ENCODE measurements around the gene NUP210. TPM values are rescaled to one million over a fixed set of nuclear protein-coding genes. Genes with fewer than 3 reads are reported as not detected.

The NUP210 gene
- total RNA-seq, 4 donors from 2014 or later = 9.8 to 24.6 (median 17.7) TPM

DNA sequence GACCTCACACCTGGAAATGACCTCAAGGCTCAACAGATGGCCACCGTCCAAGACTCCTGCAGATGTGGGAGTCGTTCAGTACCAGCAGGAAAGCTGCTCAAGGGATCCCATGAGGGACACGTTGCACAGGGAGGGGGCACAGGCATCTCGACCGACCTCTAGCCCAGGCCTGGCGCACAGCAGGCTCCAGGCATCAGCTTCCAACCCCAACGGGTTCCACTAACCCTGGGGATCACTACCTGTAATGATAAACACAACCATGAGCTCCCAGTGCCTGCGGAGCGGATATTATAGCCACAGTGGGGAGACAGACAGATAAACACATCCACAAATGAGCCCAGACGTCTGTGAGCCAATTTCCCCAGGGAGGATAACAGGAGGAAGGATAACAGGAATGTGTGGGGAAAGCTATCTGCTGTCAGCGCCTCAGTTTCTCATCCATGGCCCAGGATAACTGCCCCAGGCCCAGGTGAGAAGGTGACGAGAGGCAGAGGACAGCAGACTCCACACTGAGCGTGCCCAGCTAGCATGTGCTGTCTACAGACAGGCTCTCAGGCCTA, 19.9 kb downstream of the NUP210 start:
- 79 to 80% methylated on average over 13 of the region's 13 CpGs for WGBS, 2 donors
- intact Hi-C loops (cut with DNase I) = no loop called here
- Histone ChIP-seq H3K4me1 (no peaks in the 10 kb centered on the region), H3K36me3 (no peaks in the 10 kb centered on the region), H3K27ac (no peak overlapping the region), H3K27me3 (no peaks in the 10 kb centered on the region), H3K9me3 (no peaks in the 10 kb centered on the region), H3K4me3 (replicated peaks in 1 of 3) (no peak overlapping the region)
- no peak for DNase-seq
- TF ChIP-seq, protein P1, sequence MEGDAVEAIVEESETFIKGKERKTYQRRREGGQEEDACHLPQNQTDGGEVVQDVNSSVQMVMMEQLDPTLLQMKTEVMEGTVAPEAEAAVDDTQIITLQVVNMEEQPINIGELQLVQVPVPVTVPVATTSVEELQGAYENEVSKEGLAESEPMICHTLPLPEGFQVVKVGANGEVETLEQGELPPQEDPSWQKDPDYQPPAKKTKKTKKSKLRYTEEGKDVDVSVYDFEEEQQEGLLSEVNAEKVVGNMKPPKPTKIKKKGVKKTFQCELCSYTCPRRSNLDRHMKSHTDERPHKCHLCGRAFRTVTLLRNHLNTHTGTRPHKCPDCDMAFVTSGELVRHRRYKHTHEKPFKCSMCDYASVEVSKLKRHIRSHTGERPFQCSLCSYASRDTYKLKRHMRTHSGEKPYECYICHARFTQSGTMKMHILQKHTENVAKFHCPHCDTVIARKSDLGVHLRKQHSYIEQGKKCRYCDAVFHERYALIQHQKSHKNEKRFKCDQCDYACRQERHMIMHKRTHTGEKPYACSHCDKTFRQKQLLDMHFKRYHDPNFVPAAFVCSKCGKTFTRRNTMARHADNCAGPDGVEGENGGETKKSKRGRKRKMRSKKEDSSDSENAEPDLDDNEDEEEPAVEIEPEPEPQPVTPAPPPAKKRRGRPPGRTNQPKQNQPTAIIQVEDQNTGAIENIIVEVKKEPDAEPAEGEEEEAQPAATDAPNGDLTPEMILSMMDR (IDR thresholded peaks at IDR 0.05) = no peak
- TF ChIP-seq POLR2A (IDR thresholded peaks at IDR 0.05) = no peak

DNA sequence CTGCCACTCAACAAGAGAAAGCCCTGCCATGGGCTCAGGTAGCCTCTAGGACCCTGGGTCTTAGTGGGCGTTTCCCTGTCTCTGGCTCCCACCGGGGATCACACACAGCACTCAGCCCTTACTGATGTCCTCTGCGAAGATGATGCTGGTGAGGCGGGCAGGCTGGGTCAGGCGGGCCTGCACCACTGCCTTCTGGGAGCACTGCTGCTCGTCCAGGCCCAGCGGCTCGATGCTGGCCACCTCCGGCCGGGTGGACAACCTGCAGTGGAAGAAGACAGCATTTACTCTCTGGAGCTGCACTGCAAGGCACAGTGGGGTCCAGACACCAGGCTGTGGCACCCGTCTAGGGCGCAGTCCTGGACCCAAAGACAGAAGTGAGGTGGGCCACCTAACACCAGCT, 20.5 kb downstream of the NUP210 start:
- intact Hi-C loops (cut with DNase I) = no loop called here
- H3K36me3 ChIP-seq = no peaks in the 10 kb centered on the region
- H3K4me3 ChIP-seq (replicated peaks in 1 of 3) = no peak overlapping the region
- no peaks in the 10 kb centered on the region for H3K9me3 ChIP-seq
- no peak overlapping the region for H3K27ac ChIP-seq
- no peak for DNase-seq
- TF ChIP-seq, protein P1 (IDR thresholded peaks at IDR 0.05) = no peak
- no peak for TF ChIP-seq POLR2A (IDR thresholded peaks at IDR 0.05)
- no peaks in the 10 kb centered on the region for H3K27me3 ChIP-seq
- H3K4me1 ChIP-seq = no peaks in the 10 kb centered on the region
- 86 to 95% methylated on average over 9 to 12 of the region's 12 CpGs for WGBS, 2 donors

DNA sequence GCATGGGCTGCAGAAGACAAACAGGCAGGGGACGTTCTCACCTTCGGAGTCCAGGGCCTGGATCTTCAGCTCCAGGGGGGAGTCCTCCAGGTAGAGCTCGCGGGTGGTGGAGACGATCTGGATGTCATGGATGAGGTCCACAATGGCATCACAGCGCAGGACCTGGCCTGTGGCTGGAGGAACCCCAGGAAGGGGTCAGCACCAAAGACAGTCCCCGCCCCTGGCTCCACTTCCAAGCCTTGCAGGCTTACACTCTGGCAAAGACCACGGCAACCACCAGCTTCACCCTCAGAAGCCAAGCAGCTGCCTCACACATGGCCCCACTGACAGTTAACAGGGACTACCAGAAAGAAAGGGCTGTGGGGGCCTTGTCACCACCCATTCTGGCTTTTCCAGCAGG, 22.8 kb downstream of the NUP210 start:
- H3K27ac ChIP-seq = no peak overlapping the region
- no peak for TF ChIP-seq POLR2A (IDR thresholded peaks at IDR 0.05)
- TF ChIP-seq, protein P1 (IDR thresholded peaks at IDR 0.05) = no peak
- intact Hi-C loops (cut with DNase I) = no loop called here
- DNase-seq = no peak
- no peaks in the 10 kb centered on the region for H3K4me1 ChIP-seq
- WGBS, 2 donors = 94 to 96% methylated on average over 8 of the region's 8 CpGs
- H3K36me3 ChIP-seq = no peaks in the 10 kb centered on the region
- H3K9me3 ChIP-seq = no peaks in the 10 kb centered on the region
- no peaks in the 10 kb centered on the region for H3K27me3 ChIP-seq
- no peak overlapping the region for H3K4me3 ChIP-seq (replicated peaks in 1 of 3)

DNA sequence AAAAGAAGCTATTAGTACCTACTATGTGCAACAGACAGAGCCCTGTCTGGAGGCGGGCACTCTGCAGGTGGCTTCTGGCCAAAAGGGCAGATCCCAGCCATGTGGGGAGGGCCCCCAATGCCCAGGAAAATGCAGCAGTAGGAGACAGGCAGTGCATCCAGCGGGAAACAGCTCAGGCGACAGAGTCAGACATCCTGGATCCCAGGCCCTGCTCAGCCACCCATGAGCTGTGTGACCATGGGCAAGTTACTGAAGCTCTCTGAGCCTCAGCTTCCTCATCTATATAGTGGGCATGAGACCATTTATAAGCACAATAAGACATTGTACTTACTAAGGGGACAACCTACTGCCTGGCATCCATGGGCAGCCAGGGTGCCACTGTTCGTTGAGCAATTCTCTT, 25.8 kb downstream of the NUP210 start:
- no peak overlapping the region for H3K27ac ChIP-seq
- 73 to 91% methylated on average over 4 of the region's 4 CpGs for WGBS, 2 donors
- H3K9me3 ChIP-seq = no peaks in the 10 kb centered on the region
- H3K4me1 ChIP-seq = no peaks in the 10 kb centered on the region
- TF ChIP-seq, protein P1 (IDR thresholded peaks at IDR 0.05) = no peak
- no peak for TF ChIP-seq POLR2A (IDR thresholded peaks at IDR 0.05)
- intact Hi-C loops (cut with DNase I) = no loop called here
- no peaks in the 10 kb centered on the region for H3K36me3 ChIP-seq
- DNase-seq = no peak
- no peak overlapping the region for H3K4me3 ChIP-seq (replicated peaks in 1 of 3)
- no peaks in the 10 kb centered on the region for H3K27me3 ChIP-seq

DNA sequence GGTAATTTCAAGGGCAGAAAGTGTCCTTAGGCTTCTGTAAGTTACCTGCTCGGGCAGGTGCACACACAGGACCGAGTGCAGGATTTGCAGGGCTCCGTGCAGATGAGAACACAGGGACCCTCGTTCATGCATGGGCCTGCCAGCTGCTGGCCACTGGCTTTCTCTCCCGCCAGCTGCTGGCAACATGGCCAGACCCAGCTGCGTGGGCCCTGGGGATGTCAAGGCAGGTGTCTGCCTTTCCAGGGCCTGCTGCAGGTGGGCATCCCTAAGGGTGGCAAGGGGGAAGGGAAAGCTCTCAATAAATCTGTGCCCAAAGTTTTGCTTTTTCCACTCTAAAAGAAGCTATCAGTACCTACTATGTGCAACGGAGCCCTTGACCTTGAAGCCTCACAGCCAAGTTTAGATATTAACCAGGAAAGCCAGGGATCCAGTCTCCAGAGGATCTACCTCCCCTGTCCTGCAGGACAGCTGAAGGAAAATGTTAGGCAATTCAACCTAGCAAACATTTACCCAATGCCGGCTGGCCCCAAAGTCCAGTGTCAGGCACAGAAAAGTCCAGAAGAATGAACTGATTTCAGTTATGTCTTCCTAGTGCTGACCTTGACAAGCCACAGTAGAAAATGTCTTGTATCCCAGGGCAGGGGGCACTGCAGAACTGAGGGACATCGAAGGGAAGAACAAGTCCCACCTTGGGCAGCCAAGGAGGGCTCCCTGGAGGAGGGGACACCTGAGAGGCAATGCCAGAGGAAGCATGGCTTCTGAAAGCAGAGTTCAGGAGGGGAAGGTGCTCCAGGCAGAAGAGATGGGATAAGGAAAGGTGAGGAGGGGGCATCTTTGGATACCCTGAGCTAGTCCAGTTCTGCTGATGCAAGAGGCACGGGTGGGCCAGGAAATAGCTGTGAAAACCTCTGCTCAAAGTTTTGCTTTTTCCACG, 26.4 kb downstream of the NUP210 start:
- WGBS, 2 donors = 82 to 95% methylated on average over 8 to 9 of the region's 11 CpGs
- no peaks in the 10 kb centered on the region for H3K36me3 ChIP-seq
- DNase-seq = no peak

More for the DNA sequence above, 26.4 kb downstream of the NUP210 start:
- H3K9me3 ChIP-seq = no peaks in the 10 kb centered on the region
- intact Hi-C loops (cut with DNase I) = no loop called here
- TF ChIP-seq, protein P1 (IDR thresholded peaks at IDR 0.05) = no peak
- TF ChIP-seq POLR2A (IDR thresholded peaks at IDR 0.05) = no peak
- no peak overlapping the region for H3K27ac ChIP-seq
- no peaks in the 10 kb centered on the region for H3K4me1 ChIP-seq
- H3K4me3 ChIP-seq (replicated peaks in 1 of 3) = no peak overlapping the region
- no peaks in the 10 kb centered on the region for H3K27me3 ChIP-seq

All from thyroid gland (tissue), 4 donors.